Adrenal gland (tissue), 5 donors: ENCODE results near the gene RBMS1.

ENCODE experiments used
- CTCF ChIP-seq, 6 experiments: fragments of 450-650 bp in 4 of 6; fragments of 200-600 bp in 2 of 6; sonication (generic) in 1 of 6; IDR thresholded peaks; 1 replicate in 5 of 6; 2 replicates in 1 of 6; pipeline versions ENCODE4 v1.5.1 to v1.8.0; 2016 to 2021; ENCODE audit warnings: antibody characterized with exemption in 6 of 6, mild to moderate bottlenecking in 2 of 6, moderate library complexity in 1 of 6
- POLR2A ChIP-seq, 2 donors: fragments of 450-650 bp; IDR thresholded peaks; one replicate each; pipeline ENCODE4 v1.6.1; 2017; ENCODE audit warnings: antibody characterized with exemption in 2 of 2, mild to moderate bottlenecking in 2 of 2, moderate library complexity in 1 of 2
- donor health status: DM: no; HTN: no; CAD: no.

DNA sequence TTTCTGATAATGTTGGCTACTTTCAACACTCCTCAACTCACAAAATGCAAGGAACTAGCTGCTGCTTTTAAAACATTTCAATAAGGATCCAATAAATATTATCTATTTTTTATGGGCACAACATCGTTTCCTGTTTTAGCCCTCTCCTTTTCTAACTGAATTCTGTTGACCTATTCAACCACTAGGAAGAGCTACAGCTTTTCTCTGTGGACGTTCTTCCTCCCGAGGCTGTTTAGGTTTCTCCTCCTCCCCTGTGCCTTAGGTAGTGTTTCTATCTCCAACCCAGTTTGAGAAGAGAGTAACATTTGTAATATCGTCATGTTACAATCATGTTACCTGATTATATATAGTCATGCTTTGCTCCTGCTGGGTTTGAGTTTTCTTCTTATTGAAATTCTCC is 202.2 kb downstream of the RBMS1 start:
- TF ChIP-seq CTCF (IDR thresholded peaks at IDR 0.05), result no peak
- TF ChIP-seq POLR2A (IDR thresholded peaks at IDR 0.05), result no peak
